Measurements from ENCODE around the gene E2F4. TPM values are rescaled to one million over a fixed set of nuclear protein-coding genes. Genes with fewer than 3 reads are reported as not detected.

E2F4 gene
- total and polyA plus RNA-seq, 2 of the 8 experiments (the other 6 are each of a cell fraction or from before 2014, with no cell fraction given) = 79.9 to 157 TPM

- Histone ChIP-seq H3K4me1 (replicated peaks in 1 of 4; ENCODE audit: control insufficient read depth in 3 of 4, insufficient read depth in 4 of 4, low read length in 3 of 4) (peaks cover 0 to 40% (median 27%) of the 10 kb centered on the region in 4 experiments; a peak in 6 of 7 replicates), H3K79me2 (ENCODE audit: control insufficient read depth in 1 of 2, insufficient read depth in 2 of 2, low read length in 2 of 2) (no peaks in the 10 kb centered on the region), H2BK15ac (ENCODE audit: low read length) (peak overlapping the region; percentile 81; the same call in 1 of the 2 replicates), H3K18ac (ENCODE audit: extremely low read depth, low read length) (0 out of 2 replicates have a peak overlapping the region, but pooled peaks have one; percentile 10), H3K9me3 (ENCODE audit: insufficient read depth in 2 of 2, low read depth in 1 of 2, low read length in 1 of 2) (no peaks in the 10 kb centered on the region), H2BK12ac (ENCODE audit: low read depth, low read length) (no peak overlapping the region), H3K4ac (replicated peaks; ENCODE audit: insufficient read length, low read depth, low read length) (no peak overlapping the region), H3K9ac (replicated peaks in 1 of 4; ENCODE audit: extremely low read depth in 1 of 4, low read depth in 3 of 4, low read length in 3 of 4) (no peak overlapping the region), H3K27ac (ENCODE audit: low read depth, low read length) (no peak overlapping the region), H3K36me3 (ENCODE audit: control insufficient read depth in 2 of 4, insufficient read depth in 4 of 4, low read length in 3 of 4) (no peaks in the 10 kb centered on the region), H3K23ac (ENCODE audit: insufficient read length) (no peak overlapping the region), H3K56ac (replicated peaks; ENCODE audit: insufficient read length, low read depth, low read length) (no peak overlapping the region), H4K5ac (ENCODE audit: insufficient read length, low read depth, low read length) (no peak overlapping the region), H2BK120ac (replicated peaks; ENCODE audit: low read depth, low read length) (no peak overlapping the region), H2AK5ac (ENCODE audit: low read depth, low read length) (no peak overlapping the region), H4K8ac (ENCODE audit: extremely low read depth, insufficient read depth, low read length) (no peak overlapping the region), H3K4me3 (ENCODE audit: extremely low read depth in 1 of 4, insufficient read depth in 2 of 4, low read depth in 3 of 4, low read length in 4 of 4) (peak overlapping the region; percentile 27 to 57 (median 34); a peak in 6 of 8 replicates), H3K14ac (ENCODE audit: insufficient read length) (no peak overlapping the region), H4K91ac (replicated peaks; ENCODE audit: insufficient read length, low read length) (no peak overlapping the region), H4K20me1 (replicated peaks in 1 of 2; ENCODE audit: control insufficient read depth in 1 of 2, insufficient read depth in 2 of 2, low read length in 2 of 2) (peaks cover 7 to 22% of the 10 kb centered on the region in 2 experiments), H2BK5ac (ENCODE audit: low read depth, low read length) (no peak overlapping the region), H3K27me3 (replicated peaks in 1 of 4; ENCODE audit: control insufficient read depth in 3 of 4, extremely low read depth in 1 of 4, insufficient read depth in 3 of 4, low read length in 3 of 4) (peaks cover 57 to 93% (median 90%) of the 10 kb centered on the region in 4 experiments), H3K79me1 (ENCODE audit: low read depth, low read length) (peaks cover 2% of the 10 kb centered on the region; the same call in 1 of the 2 replicates), H2AFZ (ENCODE audit: low read length) (no peak overlapping the region), H3K23me2 (ENCODE audit: low read depth, low read length) (peaks cover 27% of the 10 kb centered on the region), H2BK20ac (ENCODE audit: low read length) (no peak overlapping the region), H3K4me2 (ENCODE audit: insufficient read depth in 1 of 2, low read depth in 2 of 2, low read length in 2 of 2) (peak overlapping the region; percentile 71 to 92)
- FAIRE-seq (no peak), DNase-seq (ENCODE audit: low read depth in 1 of 2, low spot score in 2 of 2) (peak in 1 of 2 experiments; percentile 47)
- 31% methylated on average over 1 of the region's 1 CpG; no CpG with 5 or more reads in 1 of the 2 experiments for WGBS, 2 experiments (ENCODE audit: extremely low coverage in 1 of 2, insufficient coverage in 1 of 2, insufficient read length in 1 of 2, insufficient replicate concordance in 2 of 2, low coverage in 1 of 2, low lambda C conversion rate in 2 of 2, missing lambda C conversion rate in 1 of 2)
- ChIA-PET CTCF (ENCODE audit: partially characterized antibody) (interaction anchor here (0.6 to 19.3 kb wide), 7 partner anchors 8 to 262 kb away, joined by 3 to 291 read pairs (median 4); partner anchors contain the start of genes B3GNT9, EXOC3L1, FBXL8 and HSF4), POLR2A (ENCODE audit: partially characterized antibody) (interaction anchor here (1.8 to 7.3 kb wide), 5 partner anchors 9 to 24 kb away, joined by 3 to 59 read pairs (median 10); partner anchors contain the start of genes FBXL8, HSF4 and TRADD)
- TF ChIP-seq CEBPB (IDR thresholded peaks at IDR 0.05; ENCODE audit: low read depth, low read length) (no peak), RAD21 (IDR thresholded peaks at IDR 0.05 in 1 of 2, conservative IDR thresholded peaks at IDR 0.05 in 1 of 2; ENCODE audit: low read depth in 2 of 2, low read length in 2 of 2) (no peak), TEAD4 (IDR thresholded peaks at IDR 0.05; ENCODE audit: low read depth, low read length) (no peak)
Measured at GRCh38 chr16:67173323-67173722, 18.6 kb upstream of the E2F4 start.
